Spinal cord (tissue), 10 donors: ENCODE measurements around the gene TBC1D24. TPM values are rescaled to one million over a fixed set of nuclear protein-coding genes. Genes with fewer than 3 reads are reported as not detected.

ENCODE experiments used
- DNase-seq, 6 donors: peaks; one replicate each; pipeline versions ENCODE4 v3.0.0 to v3.0.0-alpha.2; 2013 to 2015; ENCODE audit warnings: low spot score in 6 of 6, low read depth in 4 of 6
- H3K27ac ChIP-seq: one replicate; pipeline ENCODE4 v1.5.1; 2013; ENCODE audit warnings: low read depth, low read length, control low read depth
- H3K27me3 ChIP-seq: one replicate; pipeline ENCODE4 v1.6.1; 2013; ENCODE audit warnings: low read length; ENCODE audit not compliant: control insufficient read depth, insufficient read depth
- H3K36me3 ChIP-seq: one replicate; pipeline ENCODE4 v1.6.1; 2013; ENCODE audit warnings: low read length; ENCODE audit not compliant: control insufficient read depth, insufficient read depth
- H3K4me1 ChIP-seq: one replicate; pipeline ENCODE4 v1.6.1; 2013; ENCODE audit warnings: low read length; ENCODE audit not compliant: control insufficient read depth, insufficient read depth
- H3K4me3 ChIP-seq: one replicate; pipeline ENCODE4 v1.5.1; 2013; ENCODE audit warnings: low read depth, low read length, control low read depth
- H3K9me3 ChIP-seq: one replicate; pipeline ENCODE4 v1.6.1; 2013; ENCODE audit warnings: low read length; ENCODE audit not compliant: control insufficient read depth, insufficient read depth
- WGBS: methylation state at CpG from one replicate; pipeline ENCODE4 v1.1.5; 2013; ENCODE audit warnings: missing lambda C conversion rate; ENCODE audit not compliant: insufficient coverage; 5-methylcytosine and 5-hydroxymethylcytosine counted together
- polyA plus RNA-seq, 2 donors: library from polyadenylated mRNA; unstranded; fragments of 120-200 nt; gene quantifications; one replicate each; pipeline ENCODE4 v1.2.1, GENCODE V29; 2013; ENCODE audit not compliant: insufficient read length in 2 of 2
- total RNA-seq, 2 donors: library from RNA; depleted of rRNA in 1 of 2; stranded (reverse); fragments of 120-200 nt in 1 of 2; fragments of >200 nt in 1 of 2; gene quantifications; one replicate each; pipeline versions ENCODE4 v1.2.3 to v1.2.4, GENCODE V29; 2013 to 2014
- donor health status: healthy.

TBC1D24 gene
- total and polyA plus RNA-seq, 4 donors, result 22.2 to 64.2 (median 35.4) TPM

DNA sequence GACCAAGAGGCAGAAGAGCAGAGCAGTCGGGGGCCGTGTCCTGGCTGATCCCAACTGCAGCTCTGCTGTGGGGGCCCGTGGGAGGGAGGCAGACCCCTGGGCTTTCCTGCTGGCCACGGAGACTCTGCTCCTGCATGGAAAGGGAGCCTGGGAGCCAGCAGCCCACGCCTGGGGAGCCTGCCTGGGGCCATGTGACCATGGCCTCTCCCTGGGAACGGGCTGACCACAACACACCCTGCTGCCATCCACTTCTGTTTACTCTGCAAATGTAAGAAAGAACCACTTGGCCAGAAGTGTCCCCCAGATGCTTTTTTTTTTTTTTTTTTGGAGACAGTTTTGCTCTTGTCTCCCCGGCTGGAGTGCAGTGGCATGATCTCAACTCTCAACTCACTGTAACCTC lies 17.0 kb upstream of the TBC1D24 start:
- Histone ChIP-seq H3K36me3 (peaks cover 82% of the 10 kb centered on the region), H3K9me3 (no peaks in the 10 kb centered on the region), H3K4me3 (no peak overlapping the region), H3K27me3 (no peaks in the 10 kb centered on the region), H3K4me1 (peaks cover 30% of the 10 kb centered on the region), H3K27ac (no peak overlapping the region)
- no peak for DNase-seq
- 82% methylated on average over 6 of the region's 7 CpGs for WGBS

DNA sequence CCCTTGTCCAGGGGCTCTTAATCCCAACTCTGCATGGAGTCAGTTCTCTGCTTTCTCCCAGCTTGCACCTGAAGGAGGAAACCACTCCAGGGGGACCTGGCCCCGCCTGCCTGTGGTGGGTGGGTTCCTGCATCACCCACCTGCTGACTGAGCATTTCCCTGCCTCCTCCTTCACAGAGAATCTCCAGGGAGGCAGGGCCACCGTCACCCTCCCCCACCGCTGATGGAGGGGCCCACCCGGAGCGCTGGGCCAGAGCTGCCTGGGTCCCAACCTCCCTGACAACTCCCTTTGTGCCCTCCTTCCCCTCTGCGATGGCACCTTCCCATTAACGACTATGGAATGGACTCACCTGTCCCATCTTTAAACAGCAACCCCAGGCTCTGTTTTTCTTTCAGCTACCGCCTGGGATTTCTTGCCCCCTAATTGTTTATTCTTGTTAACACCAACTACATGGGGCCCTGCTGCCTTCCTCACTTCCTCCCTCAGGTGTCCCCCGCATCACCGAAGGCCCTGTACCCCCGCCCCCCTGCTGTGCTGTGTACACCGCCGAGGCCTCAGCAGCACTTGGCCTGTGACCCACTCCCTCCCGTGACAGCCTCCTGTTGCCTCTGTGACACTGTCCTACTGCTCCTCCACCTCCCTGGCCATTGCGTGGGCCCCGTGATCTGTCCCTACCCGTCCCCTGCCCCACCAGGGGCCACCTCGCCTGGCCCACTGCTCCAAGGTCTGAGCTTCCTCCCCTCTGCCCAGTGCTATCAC lies 15.9 kb upstream of the TBC1D24 start:
- Histone ChIP-seq H3K4me3 (peak overlapping the region; percentile 74), H3K27ac (peak overlapping the region; percentile 47), H3K36me3 (peaks cover 75% of the 10 kb centered on the region), H3K27me3 (no peaks in the 10 kb centered on the region), H3K4me1 (peaks cover 30% of the 10 kb centered on the region), H3K9me3 (no peaks in the 10 kb centered on the region)
- WGBS, result 14% methylated on average over 17 of the region's 18 CpGs
- no peak for DNase-seq

DNA sequence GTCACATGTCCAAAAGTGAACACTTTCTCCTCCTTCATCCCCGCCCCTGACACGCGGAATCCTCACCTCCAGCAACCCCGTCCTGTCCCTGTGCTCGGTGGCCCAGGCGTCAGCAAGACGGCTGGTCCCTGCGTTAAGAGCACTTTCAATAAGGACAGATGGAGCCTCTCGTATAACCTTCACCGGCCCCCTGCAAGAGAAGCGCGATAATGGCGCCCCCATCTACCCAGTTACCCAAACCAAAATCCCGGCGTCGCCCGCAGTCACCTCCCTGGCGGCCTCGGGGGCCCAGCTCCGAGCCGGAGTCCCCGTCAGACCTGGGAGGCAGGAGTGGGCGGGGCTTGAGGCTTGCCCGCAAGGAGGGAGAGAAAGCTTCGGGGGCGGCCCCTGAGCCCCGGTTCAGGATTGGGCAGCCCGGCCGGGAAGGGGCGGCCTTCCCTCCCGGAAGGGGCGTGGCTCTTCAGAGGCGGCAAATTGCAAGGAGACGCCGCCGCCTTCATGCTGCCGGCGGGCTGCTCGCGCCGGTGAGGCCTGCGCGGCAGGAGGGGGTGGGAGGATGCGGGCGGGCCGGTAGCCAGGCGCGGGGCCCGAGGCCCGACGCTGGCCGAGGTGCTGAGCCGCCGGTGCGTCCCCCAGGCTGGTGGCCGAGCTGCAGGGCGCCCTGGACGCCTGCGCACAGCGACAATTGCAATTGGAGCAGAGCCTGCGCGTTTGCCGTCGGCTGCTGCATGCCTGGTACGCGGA lies 15.1 kb upstream of the TBC1D24 start, which contains the start of gene TEDC2:
Gene TEDC2, plus strand, starts transcription at position 463 of the 744 bp plus-strand sequence. Its CDS starts 36 bp downstream, at position 499.
- H3K9me3 ChIP-seq, result no peaks in the 10 kb centered on the region
- H3K27me3 ChIP-seq, result no peaks in the 10 kb centered on the region
- DNase-seq, result peak; percentile 80 to 98 (median 92)
- WGBS, result under 1% methylated on average over 63 of the region's 66 CpGs
- peak within 1 kb of the TSS; percentile 74 for H3K4me3 ChIP-seq
- H3K4me1 ChIP-seq, result peaks cover 30% of the 10 kb centered on the region
- peak within 1 kb of the TSS; percentile 47 for H3K27ac ChIP-seq
- peaks cover 73% of the 10 kb centered on the region for H3K36me3 ChIP-seq

DNA sequence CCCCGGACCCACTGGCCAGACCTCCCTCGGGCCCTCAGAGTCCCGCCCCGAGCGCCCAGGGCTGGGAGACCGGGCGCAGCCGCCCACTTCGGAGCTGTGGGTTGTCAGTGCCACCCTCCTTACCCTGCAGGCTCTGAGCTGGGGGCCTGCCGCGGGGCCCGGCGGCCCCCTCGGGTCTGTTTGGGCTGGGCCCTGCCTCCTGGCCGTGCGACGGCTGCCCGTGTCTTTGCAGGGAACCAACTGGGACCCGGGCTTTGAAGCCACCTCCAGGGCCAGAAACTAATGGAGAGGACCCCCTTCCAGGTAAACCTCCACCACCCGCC lies 14.6 kb upstream of the TBC1D24 start:
- 0% methylated on average over 19 of the region's 20 CpGs for WGBS
- no peak for DNase-seq
- peaks cover 30% of the 10 kb centered on the region for H3K4me1 ChIP-seq
- no peaks in the 10 kb centered on the region for H3K9me3 ChIP-seq
- peak overlapping the region; percentile 74 for H3K4me3 ChIP-seq
- no peak overlapping the region for H3K27ac ChIP-seq
- peaks cover 68% of the 10 kb centered on the region for H3K36me3 ChIP-seq
- no peaks in the 10 kb centered on the region for H3K27me3 ChIP-seq

DNA sequence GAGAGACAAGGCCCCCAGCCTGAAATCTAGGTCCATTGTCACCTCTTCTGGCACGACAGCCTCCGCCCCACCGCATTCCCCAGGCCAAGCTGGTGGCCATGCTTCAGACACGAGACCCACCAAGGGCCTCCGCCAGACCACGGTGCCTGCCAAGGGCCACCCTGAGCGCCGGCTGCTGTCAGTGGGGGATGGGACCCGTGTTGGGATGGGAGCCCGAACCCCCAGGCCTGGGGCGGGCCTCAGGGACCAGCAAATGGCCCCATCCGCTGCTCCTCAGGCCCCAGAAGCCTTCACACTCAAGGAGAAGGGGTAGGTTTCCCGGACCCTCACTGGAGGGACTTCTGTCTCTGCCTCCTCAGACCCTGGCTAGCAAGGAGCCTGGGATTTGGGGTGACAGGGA lies 14.0 kb upstream of the TBC1D24 start:
- H3K4me3 ChIP-seq, result peak overlapping the region; percentile 74
- no peak for DNase-seq
- 84% methylated on average over 13 of the region's 13 CpGs for WGBS

DNA sequence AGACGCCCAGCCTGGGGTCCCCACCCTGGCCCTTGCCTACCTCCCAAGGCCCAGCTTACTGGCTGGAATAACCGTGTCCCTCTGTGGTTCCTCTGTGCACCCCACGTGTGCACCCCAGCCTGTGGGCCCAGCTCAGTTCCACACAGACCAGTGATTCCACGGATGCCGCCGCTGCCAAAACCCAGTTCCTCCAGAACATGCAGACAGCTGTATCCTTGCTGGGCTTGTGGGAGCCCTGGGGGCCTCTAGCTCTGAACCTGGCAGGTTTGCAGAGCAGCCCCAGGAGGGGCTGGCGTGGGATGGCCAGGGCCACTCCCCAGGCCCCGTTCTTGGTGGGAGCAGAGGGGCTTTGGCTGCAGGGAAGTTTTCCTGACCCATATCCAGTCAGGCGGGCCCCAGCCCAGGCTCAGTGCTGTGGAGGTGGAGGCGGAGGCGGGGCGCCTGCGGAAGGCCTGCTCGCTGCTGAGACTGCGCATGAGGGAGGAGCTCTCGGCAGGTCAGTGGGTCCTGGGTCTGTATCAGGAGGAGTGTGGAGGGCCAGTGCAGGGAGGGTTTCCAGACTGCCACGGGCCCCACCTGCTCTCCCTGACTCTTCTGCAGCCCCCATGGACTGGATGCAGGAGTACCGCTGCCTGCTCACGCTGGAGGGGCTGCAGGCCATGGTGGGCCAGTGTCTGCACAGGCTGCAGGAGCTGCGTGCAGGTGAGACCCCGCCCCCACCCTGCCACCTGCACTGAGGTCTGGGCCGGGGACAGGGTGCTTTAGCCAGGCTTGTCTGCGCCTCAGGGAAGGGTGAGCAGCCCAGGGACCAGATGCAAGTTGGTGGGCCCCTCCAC lies 12.7 kb upstream of the TBC1D24 start:
- Histone ChIP-seq H3K27me3 (no peaks in the 10 kb centered on the region), H3K4me1 (peaks cover 35% of the 10 kb centered on the region), H3K9me3 (no peaks in the 10 kb centered on the region), H3K4me3 (no peak overlapping the region), H3K27ac (no peak overlapping the region), H3K36me3 (peaks cover 53% of the 10 kb centered on the region)
- DNase-seq, result no peak
- 95% methylated on average over 22 of the region's 23 CpGs for WGBS

More for the DNA sequence above, 14.0 kb upstream of the TBC1D24 start:
- Histone ChIP-seq H3K36me3 (peaks cover 62% of the 10 kb centered on the region), H3K9me3 (no peaks in the 10 kb centered on the region), H3K27ac (no peak overlapping the region), H3K4me1 (peaks cover 30% of the 10 kb centered on the region), H3K27me3 (no peaks in the 10 kb centered on the region)

DNA sequence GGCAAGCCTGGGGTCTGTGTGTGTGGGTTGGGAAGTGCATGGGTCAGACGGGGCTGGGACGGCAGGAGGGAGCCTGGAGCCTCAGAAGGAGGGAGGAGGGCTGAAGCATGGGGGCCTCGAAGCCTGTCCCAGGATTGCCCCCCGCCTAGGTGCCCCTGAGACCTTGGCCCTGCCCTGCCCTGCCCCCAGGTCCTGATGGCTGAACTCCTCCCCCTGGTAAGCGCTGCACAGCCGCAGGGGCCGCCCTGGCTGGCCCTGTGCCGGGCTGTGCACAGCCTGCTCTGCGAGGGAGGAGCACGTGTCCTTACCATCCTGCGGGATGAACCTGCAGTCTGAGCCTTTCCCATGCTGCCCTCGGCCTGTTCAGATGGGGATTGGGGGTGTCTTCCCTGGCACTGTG lies 10.6 kb upstream of the TBC1D24 start:
- peaks cover 36% of the 10 kb centered on the region for H3K36me3 ChIP-seq
- H3K9me3 ChIP-seq, result no peaks in the 10 kb centered on the region
- no peaks in the 10 kb centered on the region for H3K27me3 ChIP-seq
- no peak for DNase-seq
- 92% methylated on average over 12 of the region's 12 CpGs for WGBS
- no peak overlapping the region for H3K27ac ChIP-seq
- peaks cover 41% of the 10 kb centered on the region for H3K4me1 ChIP-seq
- H3K4me3 ChIP-seq, result no peak overlapping the region

DNA sequence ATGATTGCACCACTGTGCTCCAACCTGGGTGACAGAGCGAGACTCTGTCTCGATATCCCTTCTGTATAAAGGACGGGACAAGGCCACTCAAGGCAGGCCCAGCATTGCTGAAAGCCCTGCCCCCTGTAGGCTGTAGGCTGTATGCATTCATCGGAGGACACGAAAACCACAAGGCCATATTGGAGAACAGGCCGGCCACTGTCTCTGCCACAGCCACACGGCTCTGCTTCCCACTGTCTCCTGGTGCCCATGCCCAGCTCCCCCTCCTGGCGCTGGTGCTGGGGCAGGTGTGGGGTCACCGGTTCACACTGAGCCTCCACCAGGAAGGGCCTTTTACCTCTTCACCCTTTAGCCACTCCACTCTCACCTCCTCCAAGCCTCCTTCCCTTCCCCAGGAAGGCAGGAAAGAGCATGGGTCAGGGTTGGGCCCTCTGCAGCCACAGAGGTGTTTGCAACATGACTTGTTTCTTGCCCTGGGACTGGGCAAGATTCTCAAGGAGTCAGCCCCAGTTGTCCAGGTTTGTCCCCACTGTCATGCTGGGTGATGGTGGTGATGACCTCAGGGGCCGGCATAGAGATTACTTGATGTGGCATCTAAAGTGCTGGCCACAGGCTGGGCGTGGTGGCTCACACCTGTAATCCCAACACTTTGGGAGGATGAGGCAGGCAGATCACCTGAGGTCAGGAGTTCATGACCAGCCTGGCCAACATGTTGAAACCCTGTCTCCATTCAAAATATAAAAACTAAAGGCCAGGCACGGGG lies 9.1 kb upstream of the TBC1D24 start:
- Histone ChIP-seq H3K27me3 (no peaks in the 10 kb centered on the region), H3K36me3 (peaks cover 35% of the 10 kb centered on the region), H3K4me3 (no peak overlapping the region), H3K9me3 (no peaks in the 10 kb centered on the region), H3K27ac (no peak overlapping the region), H3K4me1 (peaks cover 44% of the 10 kb centered on the region)
- DNase-seq, result peak in 1 of 6 donors; percentile 7
- WGBS, result 77% methylated on average over 12 of the region's 12 CpGs
